ENCODE data around the gene FAM50B. TPM values are rescaled to one million over a fixed set of nuclear protein-coding genes. Genes with fewer than 3 reads are reported as not detected.

FAM50B gene
- total and polyA plus RNA-seq, 2 experiments from 2014 or later = 4.4 to 4.8 TPM

- TF ChIP-seq ZNF462 (CRISPR knock-in tag; IDR thresholded peaks at IDR 0.05) (no peak), EZH2phosphoT487 (IDR thresholded peaks at IDR 0.05; ENCODE audit: unreplicated experiment) (no peak), ZNF114 (CRISPR knock-in tag; IDR thresholded peaks at IDR 0.05) (no peak), EZH2 (IDR thresholded peaks at IDR 0.05; ENCODE audit: low read depth, unreplicated experiment) (no peak), CTCF (conservative IDR thresholded peaks at IDR 0.05; ENCODE audit: low read depth in 2 of 2) (no peak)
Observed at GRCh38 chr6:3849681-3850450, 693 bp downstream of the FAM50B start (continued).

All from GM23338 (cell line).